H9 (cell line): ENCODE measurements around the gene DIP2A. TPM values are rescaled to one million over a fixed set of nuclear protein-coding genes. Genes with fewer than 3 reads are reported as not detected.

ENCODE experiments used
- DNase-seq: peaks from one replicate; pipeline ENCODE4 v3.0.0-alpha.2; 2017
- H2AFZ ChIP-seq: one replicate; pipeline ENCODE4 v1.6.1; 2013; ENCODE audit warnings: mild to moderate bottlenecking, low read length, control low read depth, moderate library complexity
- H2AK5ac ChIP-seq: 2 replicates; pipeline ENCODE4 v1.6.1; 2013; ENCODE audit warnings: low read length, control low read depth, mixed read lengths; ENCODE audit not compliant: insufficient read length
- H2BK120ac ChIP-seq: one replicate; pipeline ENCODE4 v1.6.1; 2013; ENCODE audit warnings: low read depth, mild to moderate bottlenecking, low read length, control low read depth, inconsistent platforms; ENCODE audit not compliant: poor library complexity, severe bottlenecking
- H2BK12ac ChIP-seq: 2 replicates; pipeline ENCODE4 v1.6.1; 2013; ENCODE audit warnings: low read length, control low read depth, mixed read lengths, low read depth; ENCODE audit not compliant: insufficient read length
- H2BK15ac ChIP-seq: 2 replicates; pipeline ENCODE4 v1.6.1; 2013; ENCODE audit warnings: low read depth, low read length, control low read depth
- H2BK20ac ChIP-seq: one replicate; pipeline ENCODE4 v1.6.1; 2013; ENCODE audit warnings: low read depth, mild to moderate bottlenecking, low read length, control low read depth, inconsistent platforms; ENCODE audit not compliant: poor library complexity, severe bottlenecking
- H2BK5ac ChIP-seq: 2 replicates; pipeline ENCODE4 v1.6.1; 2013; ENCODE audit warnings: low read length, control low read depth, mixed read lengths; ENCODE audit not compliant: insufficient read length
- H3K14ac ChIP-seq: 2 replicates; pipeline ENCODE4 v1.6.1; 2013; ENCODE audit warnings: low read length, control low read depth; ENCODE audit not compliant: insufficient read depth
- H3K18ac ChIP-seq: 2 replicates; pipeline ENCODE4 v1.6.1; 2013; ENCODE audit warnings: low read depth, mild to moderate bottlenecking, mixed read lengths, low read length, control low read depth; ENCODE audit not compliant: insufficient read length
- H3K23ac ChIP-seq: 2 replicates; pipeline ENCODE4 v1.6.1; 2013; ENCODE audit warnings: low read length, control low read depth, mixed read lengths, low read depth; ENCODE audit not compliant: insufficient read length
- H3K23me2 ChIP-seq: 2 replicates; pipeline ENCODE4 v1.6.1; 2013; ENCODE audit warnings: low read depth, mild to moderate bottlenecking, mixed read lengths, low read length, control low read depth; ENCODE audit not compliant: insufficient read length, poor library complexity, severe bottlenecking
- H3K27ac ChIP-seq: 2 replicates; pipeline ENCODE4 v1.5.1; 2013; ENCODE audit warnings: low read length, control low read depth, mixed read lengths, low read depth; ENCODE audit not compliant: insufficient read length
- H3K27me3 ChIP-seq: 2 replicates; pipeline ENCODE4 v1.6.1; 2013; ENCODE audit warnings: low read length, control low read depth, inconsistent platforms; ENCODE audit not compliant: insufficient read depth
- H3K4ac ChIP-seq: 2 replicates; pipeline ENCODE4 v1.6.1; 2013; ENCODE audit warnings: low read depth, mild to moderate bottlenecking, control low read depth, inconsistent platforms, low read length, moderate library complexity
- H3K4me1 ChIP-seq: 2 replicates; pipeline ENCODE4 v1.6.1; 2013; ENCODE audit warnings: low read length, control low read depth, inconsistent platforms; ENCODE audit not compliant: insufficient read depth
- H3K4me2 ChIP-seq: 2 replicates; pipeline ENCODE4 v1.6.1; 2013; ENCODE audit warnings: low read length, control low read depth, mixed read lengths; ENCODE audit not compliant: insufficient read length, insufficient read depth
- H3K56ac ChIP-seq: 2 replicates; pipeline ENCODE4 v1.6.1; 2013; ENCODE audit warnings: low read depth, mild to moderate bottlenecking, mixed read lengths, low read length, control low read depth; ENCODE audit not compliant: insufficient read length
- H3K79me1 ChIP-seq: 2 replicates; pipeline ENCODE4 v1.6.1; 2013; ENCODE audit warnings: low read depth, mild to moderate bottlenecking, moderate library complexity, low read length, control low read depth, inconsistent platforms; ENCODE audit not compliant: insufficient read depth, poor library complexity, severe bottlenecking
- H3K79me2 ChIP-seq: 2 replicates; pipeline ENCODE4 v1.6.1; 2013; ENCODE audit warnings: low read length, control low read depth, inconsistent platforms; ENCODE audit not compliant: insufficient read depth
- H3K9ac ChIP-seq: 2 replicates; pipeline ENCODE4 v1.6.1; 2013; ENCODE audit warnings: low read length, control low read depth, mixed read lengths; ENCODE audit not compliant: insufficient read length; ENCODE audit errors: extremely low read depth
- H3K9me3 ChIP-seq: one replicate; pipeline ENCODE4 v1.6.1; 2013; ENCODE audit warnings: low read depth, low read length, inconsistent platforms; ENCODE audit not compliant: control insufficient read depth
- H3T11ph ChIP-seq: one replicate; pipeline ENCODE4 v1.6.1; 2013; ENCODE audit warnings: mild to moderate bottlenecking, low read length, control low read depth, inconsistent platforms
- H4K20me1 ChIP-seq: one replicate; pipeline ENCODE4 v1.6.1; 2013; ENCODE audit not compliant: control insufficient read depth, insufficient read length, insufficient read depth
- H4K5ac ChIP-seq: 2 replicates; pipeline ENCODE4 v1.6.1; 2013; ENCODE audit warnings: low read depth, mild to moderate bottlenecking, mixed read lengths, low read length, control low read depth; ENCODE audit not compliant: insufficient read length
- H4K8ac ChIP-seq: replicated peaks from 2 replicates; pipeline ENCODE4 v1.6.1; 2013; ENCODE audit warnings: low read length, control low read depth, mixed read lengths, low read depth; ENCODE audit not compliant: insufficient read length
- H4K91ac ChIP-seq: 2 replicates; pipeline ENCODE4 v1.6.1; 2013; ENCODE audit warnings: low read depth, mild to moderate bottlenecking, moderate library complexity, mixed read lengths, low read length, control low read depth; ENCODE audit not compliant: insufficient read length
- H3K27ac Mint-ChIP-seq, 3 experiments: 2 replicates in 2 of 3; 3 replicates in 1 of 3; pipeline ENCODE4 v1.8.0; 2020 to 2021; ENCODE audit warnings: mixed read lengths in 3 of 3, mild to moderate bottlenecking in 1 of 3, moderate library complexity in 1 of 3
- H3K27me3 Mint-ChIP-seq: 2 replicates; pipeline ENCODE4 v1.8.0; 2021; ENCODE audit warnings: low read depth, mild to moderate bottlenecking, moderate library complexity, mixed read lengths
- H3K36me3 Mint-ChIP-seq, 3 experiments: 2 replicates in 2 of 3; 3 replicates in 1 of 3; pipeline ENCODE4 v1.8.0; 2020 to 2021; ENCODE audit warnings: low read depth in 3 of 3, mixed read lengths in 3 of 3; ENCODE audit not compliant: insufficient read depth in 1 of 3
- H3K4me1 Mint-ChIP-seq, 2 experiments: 2 replicates each; pipeline ENCODE4 v1.8.0; 2020; ENCODE audit warnings: mixed read lengths in 2 of 2
- H3K4me3 Mint-ChIP-seq, 2 experiments: 2 replicates in 1 of 2; 3 replicates in 1 of 2; pipeline ENCODE4 v1.8.0; 2020 to 2021; ENCODE audit warnings: mild to moderate bottlenecking in 2 of 2, mixed read lengths in 2 of 2, moderate library complexity in 1 of 2
- H3K9me3 Mint-ChIP-seq, 2 experiments: 2 replicates in 1 of 2; 3 replicates in 1 of 2; pipeline ENCODE4 v1.8.0; 2020; ENCODE audit warnings: mild to moderate bottlenecking in 2 of 2, mixed read lengths in 2 of 2, moderate library complexity in 1 of 2
- CTCF ChIP-seq: fragments of 200-600 bp; sonication (generic); conservative IDR thresholded peaks from 3 replicates; pipeline ENCODE4 v1.8.0; 2021; ENCODE audit warnings: antibody characterized with exemption, mild to moderate bottlenecking
- WGBS: extraction: QIAGEN DNeasy Blood & Tissue Kit; methylation state at CpG from one replicate; pipeline ENCODE4 v1.1.7; 2013; ENCODE audit warnings: missing lambda C conversion rate, low lambda C conversion rate, mixed read lengths; ENCODE audit not compliant: insufficient read length; ENCODE audit errors: extremely low coverage; 5-methylcytosine and 5-hydroxymethylcytosine counted together
- total RNA-seq: library from RNA; stranded (reverse); gene quantifications from 2 replicates; pipeline ENCODE4 v1.2.1, GENCODE V29; 2021

Gene DIP2A
- total RNA-seq, 1 experiment from 2014 or later = 25.2 TPM

DNA sequence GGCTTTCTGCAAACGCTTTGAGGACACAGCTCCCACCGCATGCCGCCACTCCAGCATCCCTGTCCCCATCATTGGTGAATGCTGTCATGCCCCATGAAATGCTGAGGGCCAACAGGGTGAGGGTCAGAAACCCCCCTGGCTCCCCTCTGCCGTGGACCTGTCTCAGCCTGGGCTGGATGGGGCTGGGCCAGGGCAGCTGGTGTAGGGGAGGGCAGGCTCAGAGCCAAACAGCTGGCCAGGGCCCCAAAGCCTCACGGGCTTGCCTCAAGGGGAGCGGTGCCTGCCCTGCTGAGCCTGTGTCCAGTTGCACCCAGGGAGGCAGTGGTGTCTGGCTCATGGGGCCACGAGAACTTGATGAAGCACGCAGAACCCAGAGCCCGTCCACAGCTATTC is 96.5 kb downstream of the DIP2A start:
- no peak overlapping the region for H3K9ac ChIP-seq

More for the DNA sequence above, 96.5 kb downstream of the DIP2A start:
- Histone ChIP-seq H4K91ac (no peak overlapping the region), H3K23ac (no peak overlapping the region), H2BK15ac (no peak overlapping the region), H2AK5ac (no peak overlapping the region), H2AFZ (no peak overlapping the region), H2BK20ac (no peak overlapping the region), H3K4me1 (no peaks in the 10 kb centered on the region), H4K20me1 (peaks cover 2% of the 10 kb centered on the region), H3K18ac (no peak overlapping the region), H3K14ac (no peak overlapping the region; the same call in 1 of the 2 replicates), H3K4ac (no peak overlapping the region), H4K5ac (no peak overlapping the region), H3K56ac (no peak overlapping the region), H3T11ph (no peak overlapping the region), H2BK120ac (no peak overlapping the region), H3K27me3 (no peaks in the 10 kb centered on the region), H3K79me2 (0 out of 2 replicates have a peak, but pooled peaks cover 2% of the 10 kb centered on the region), H3K79me1 (no peaks in the 10 kb centered on the region), H3K4me2 (no peak overlapping the region), H2BK12ac (no peak overlapping the region), H3K23me2 (no peaks in the 10 kb centered on the region), H4K8ac (no peak overlapping the region), H2BK5ac (no peak overlapping the region), H3K9me3 (no peaks in the 10 kb centered on the region), H3K27ac (no peak overlapping the region)
- no CpG with 5 or more reads among the region's 9 CpGs for WGBS
- H3K4me1 Mint-ChIP-seq = no peaks in the 10 kb centered on the region
- no peaks in the 10 kb centered on the region; a peak in 1 of 5 replicates for H3K9me3 Mint-ChIP-seq
- H3K27ac Mint-ChIP-seq = no peak overlapping the region
- no peaks in the 10 kb centered on the region for H3K27me3 Mint-ChIP-seq
- H3K4me3 Mint-ChIP-seq = no peak overlapping the region
- TF ChIP-seq CTCF = no peak
- DNase-seq = no peak
- peaks cover 11 to 60% (median 48%) of the 10 kb centered on the region in 3 experiments; a peak in 6 of 7 replicates for H3K36me3 Mint-ChIP-seq
